ENCODE measurements around the gene CUTC. TPM values are rescaled to one million over a fixed set of nuclear protein-coding genes. Genes with fewer than 3 reads are reported as not detected.
"Not testable (repeated sequence)": the region's sequence is repeated elsewhere in the genome, so short reads cannot be mapped to it uniquely, and the experiment has no call there.

Gene CUTC
- total RNA-seq, 1 experiment from 2014 or later: 15.0 TPM

DNA sequence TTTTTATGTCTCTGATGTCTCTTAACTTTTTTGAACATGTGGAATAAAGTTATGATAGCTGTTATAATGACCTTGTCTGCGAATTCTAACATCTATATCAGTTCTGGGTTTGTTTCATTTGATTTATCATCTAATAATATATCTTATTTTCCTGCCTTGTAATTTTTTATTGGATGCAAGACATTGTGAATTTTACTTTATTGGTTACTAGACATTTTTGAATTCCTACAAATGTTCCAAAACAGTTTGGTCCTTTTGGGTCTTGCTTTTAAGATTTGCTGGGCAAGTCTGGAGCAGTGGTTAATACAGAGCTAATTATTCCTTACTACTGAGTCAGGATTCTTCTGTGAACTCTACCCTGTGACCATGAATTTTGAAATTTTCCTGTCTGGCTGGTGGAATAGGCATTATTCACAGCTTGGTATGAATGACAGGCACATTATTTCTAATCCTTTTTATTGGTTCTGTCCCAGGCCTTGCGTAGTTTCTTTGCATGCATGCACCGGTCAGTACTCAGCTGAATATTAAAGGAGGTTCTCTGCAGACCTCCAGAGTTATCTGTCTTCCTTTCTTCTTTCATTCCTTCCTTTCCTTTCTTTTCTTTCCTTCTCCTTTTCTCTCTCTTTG lies 9.0 kb downstream of the CUTC start:
- H3K4me1 Mint-ChIP-seq (ENCODE audit: insufficient read depth, unreplicated experiment): peaks cover 15% of the 10 kb centered on the region
- H3K4me3 Mint-ChIP-seq (ENCODE audit: unreplicated experiment): no peak overlapping the region
- intact Hi-C loops (cut with micrococcal nuclease): no loop called here
- H3K27me3 Mint-ChIP-seq (ENCODE audit: insufficient read depth, unreplicated experiment): no peaks in the 10 kb centered on the region
- no peak for DNase-seq (ENCODE audit: unreplicated experiment)
- no peak for TF ChIP-seq CTCF (IDR thresholded peaks at IDR 0.05; ENCODE audit: unreplicated experiment)
- POLR2A ChIA-PET: interaction anchor here (0.7 to 7.0 kb wide), 5 partner anchors 9 to 305 kb away, joined by 3 to 47 read pairs (median 4); partner anchors contain the start of genes COX15 and CUTC
- CTCF ChIA-PET: interaction anchor here (0.6 to 0.8 kb wide), 3 partner anchors 30 to 1929 kb away, joined by 3 read pairs; no protein-coding TSS in a partner anchor
- no TSS peak for BruUV-seq (replicated peaks)
- peaks cover 8% of the 10 kb centered on the region for H3K9me3 Mint-ChIP-seq (ENCODE audit: unreplicated experiment)
- peaks cover 87% of the 10 kb centered on the region for H3K36me3 Mint-ChIP-seq (ENCODE audit: insufficient read depth, unreplicated experiment)
- H3K27ac Mint-ChIP-seq (ENCODE audit: low read depth, unreplicated experiment): no peak overlapping the region

DNA sequence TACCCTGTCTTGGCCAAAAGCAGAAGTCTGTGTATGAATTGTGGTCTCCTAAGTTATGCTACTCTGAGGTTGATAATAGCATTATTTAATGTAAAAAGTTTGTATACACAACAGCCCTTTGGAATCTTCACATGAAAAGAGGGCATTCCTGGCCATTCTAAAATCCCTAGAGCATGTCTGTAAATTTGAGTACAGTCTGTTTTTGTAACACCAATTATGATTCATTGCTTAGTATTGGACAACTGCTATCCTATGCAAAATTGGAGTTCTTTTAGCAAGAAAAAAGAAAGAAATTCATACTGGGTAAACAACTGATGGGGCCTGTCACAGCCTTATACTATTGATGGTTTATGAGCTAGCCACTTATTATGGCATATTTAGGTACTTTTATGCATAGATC lies 10.2 kb downstream of the CUTC start:
- peaks cover 15% of the 10 kb centered on the region for H3K4me1 Mint-ChIP-seq (ENCODE audit: insufficient read depth, unreplicated experiment)
- DNase-seq (ENCODE audit: unreplicated experiment): no peak
- H3K27ac Mint-ChIP-seq (ENCODE audit: low read depth, unreplicated experiment): peak overlapping the region; percentile 70
- H3K4me3 Mint-ChIP-seq (ENCODE audit: unreplicated experiment): no peak overlapping the region
- H3K36me3 Mint-ChIP-seq (ENCODE audit: insufficient read depth, unreplicated experiment): peaks cover 85% of the 10 kb centered on the region
- POLR2A ChIA-PET: interaction anchor here (0.7 to 7.0 kb wide), 8 partner anchors 10 to 428 kb away, joined by 3 to 47 read pairs (median 3); partner anchors contain the start of genes COX15 and CUTC
- H3K9me3 Mint-ChIP-seq (ENCODE audit: unreplicated experiment): peaks cover 8% of the 10 kb centered on the region
- no peak for TF ChIP-seq CTCF (IDR thresholded peaks at IDR 0.05; ENCODE audit: unreplicated experiment)
- no peaks in the 10 kb centered on the region for H3K27me3 Mint-ChIP-seq (ENCODE audit: insufficient read depth, unreplicated experiment)
- CTCF ChIA-PET: interaction anchor here (0.6 to 0.7 kb wide), 4 partner anchors 11 to 1208 kb away, joined by 3 to 5 read pairs (median 4); no protein-coding TSS in a partner anchor
- intact Hi-C loops (cut with micrococcal nuclease): no loop called here
- BruUV-seq (replicated peaks): no TSS peak

- ChIA-PET CTCF (interaction anchor here (0.6 to 0.7 kb wide), 6 partner anchors 11 to 1208 kb away, joined by 3 to 6 read pairs (median 5); no protein-coding TSS in a partner anchor), POLR2A (interaction anchor here (0.6 to 7.0 kb wide), 12 partner anchors 10 to 835 kb away, joined by 3 to 47 read pairs (median 3); partner anchors contain the start of genes COX15 and CUTC)
- no peaks in the 10 kb centered on the region for H3K27me3 Mint-ChIP-seq (ENCODE audit: insufficient read depth, unreplicated experiment)
- peak; percentile 14 for DNase-seq (ENCODE audit: unreplicated experiment)
- no TSS peak for BruUV-seq (replicated peaks)
- TF ChIP-seq CTCF (IDR thresholded peaks at IDR 0.05; ENCODE audit: unreplicated experiment): no peak
- peaks cover 85% of the 10 kb centered on the region for H3K36me3 Mint-ChIP-seq (ENCODE audit: insufficient read depth, unreplicated experiment)
- no peak overlapping the region for H3K4me3 Mint-ChIP-seq (ENCODE audit: unreplicated experiment)
- peaks cover 15% of the 10 kb centered on the region for H3K4me1 Mint-ChIP-seq (ENCODE audit: insufficient read depth, unreplicated experiment)
- peak overlapping the region; percentile 70 for H3K27ac Mint-ChIP-seq (ENCODE audit: low read depth, unreplicated experiment)
- intact Hi-C loops (cut with micrococcal nuclease): no loop called here
- H3K9me3 Mint-ChIP-seq (ENCODE audit: unreplicated experiment): peaks cover 8% of the 10 kb centered on the region
Observed at GRCh38 chr10:99742701-99743100, 10.7 kb downstream of the CUTC start.

DNA sequence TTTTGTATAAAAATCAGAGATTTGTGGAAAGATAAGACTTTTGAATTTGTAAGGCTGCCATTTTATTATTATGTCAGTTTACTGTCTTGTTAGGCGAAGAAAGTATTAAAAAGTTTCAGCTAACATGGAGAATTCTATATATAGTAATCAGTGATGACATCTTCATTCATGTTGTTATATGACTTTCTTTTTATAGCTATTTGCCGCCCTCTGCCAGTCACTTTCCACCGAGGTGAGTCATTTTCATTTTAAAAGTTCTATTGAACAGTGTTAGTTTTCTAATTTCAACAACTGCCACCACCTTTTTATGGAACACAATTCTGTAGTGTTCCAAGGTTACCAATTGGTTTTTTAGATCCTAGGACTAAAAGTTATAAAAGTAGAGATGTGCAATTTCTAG lies 11.8 kb downstream of the CUTC start:
- intact Hi-C loops (cut with micrococcal nuclease): no loop called here
- POLR2A ChIA-PET: interaction anchor here (1.0 to 7.0 kb wide), 4 partner anchors 12 to 122 kb away, joined by 3 to 47 read pairs (median 4); partner anchors contain the start of genes COX15 and CUTC
- Mint-ChIP-seq H3K4me3 (ENCODE audit: unreplicated experiment) (no peak overlapping the region), H3K27ac (ENCODE audit: low read depth, unreplicated experiment) (no peak overlapping the region), H3K27me3 (ENCODE audit: insufficient read depth, unreplicated experiment) (no peaks in the 10 kb centered on the region), H3K36me3 (ENCODE audit: insufficient read depth, unreplicated experiment) (peaks cover 81% of the 10 kb centered on the region), H3K4me1 (ENCODE audit: insufficient read depth, unreplicated experiment) (peaks cover 20% of the 10 kb centered on the region), H3K9me3 (ENCODE audit: unreplicated experiment) (peaks cover 8% of the 10 kb centered on the region)
- CTCF ChIA-PET: interaction anchor here (0.7 to 1.3 kb wide), 3 partner anchors 37 to 467 kb away, joined by 3 read pairs; no protein-coding TSS in a partner anchor
- TF ChIP-seq CTCF (IDR thresholded peaks at IDR 0.05; ENCODE audit: unreplicated experiment): no peak
- no TSS peak for BruUV-seq (replicated peaks)
- peak; percentile 17 for DNase-seq (ENCODE audit: unreplicated experiment)

- POLR2A ChIA-PET: interaction anchor here (7.0 kb wide), 1 partner anchor 14 kb away, joined by 47 read pairs; the partner anchor contains the start of genes COX15 and CUTC
- Mint-ChIP-seq H3K36me3 (ENCODE audit: insufficient read depth, unreplicated experiment) (peaks cover 74% of the 10 kb centered on the region), H3K4me1 (ENCODE audit: insufficient read depth, unreplicated experiment) (peaks cover 20% of the 10 kb centered on the region)
- DNase-seq (ENCODE audit: unreplicated experiment); H3K27ac Mint-ChIP-seq (ENCODE audit: low read depth, unreplicated experiment); H3K9me3 Mint-ChIP-seq (ENCODE audit: unreplicated experiment); BruUV-seq (replicated peaks); CTCF ChIA-PET; H3K27me3 Mint-ChIP-seq (ENCODE audit: insufficient read depth, unreplicated experiment); intact Hi-C loops (cut with micrococcal nuclease); H3K4me3 Mint-ChIP-seq (ENCODE audit: unreplicated experiment): not testable (repeated sequence)
Observed at GRCh38 chr10:99746166-99746565, 14.1 kb downstream of the CUTC start.

Data from MCF 10A (cell line).